ENCODE data around the gene EPN1.

- TF ChIP-seq CTCF (conservative IDR thresholded peaks at IDR 0.05 in 1 of 2, IDR thresholded peaks at IDR 0.05 in 1 of 2; ENCODE audit: low read depth in 1 of 2, low read length in 2 of 2) (no peak), EZH2 (IDR thresholded peaks at IDR 0.05; ENCODE audit: low read length, missing control alignments) (no peak)
Observed at GRCh38 chr19:55671054-55671378, 4.0 kb upstream of the EPN1 start.

All from fibroblast of lung (primary cell).